Measurements from ENCODE around the gene GOSR2. TPM values are rescaled to one million over a fixed set of nuclear protein-coding genes. Genes with fewer than 3 reads are reported as not detected.

The GOSR2 gene
- total RNA-seq, 1 donor from 2014 or later = 62.4 TPM

- H3K36me3 Mint-ChIP-seq (ENCODE audit: unreplicated experiment) = no peaks in the 10 kb centered on the region
- H3K4me1 Mint-ChIP-seq (ENCODE audit: low read depth, unreplicated experiment) = peaks cover 2% of the 10 kb centered on the region
- H3K27ac Mint-ChIP-seq (ENCODE audit: unreplicated experiment) = no peak overlapping the region
These were observed 36.7 kb upstream of the GOSR2 start for GRCh38 chr17:46886310-46886663.

GRCh38 chr17:46887717-46888116, 35.2 kb upstream of the GOSR2 start:
- Mint-ChIP-seq H3K36me3 (ENCODE audit: unreplicated experiment) (no peaks in the 10 kb centered on the region), H3K4me3 (ENCODE audit: unreplicated experiment) (no peak overlapping the region), H3K27ac (ENCODE audit: unreplicated experiment) (no peak overlapping the region), H3K4me1 (ENCODE audit: low read depth, unreplicated experiment) (peaks cover 2% of the 10 kb centered on the region), H3K9me3 (ENCODE audit: unreplicated experiment) (peaks cover 4% of the 10 kb centered on the region), H3K27me3 (ENCODE audit: unreplicated experiment) (peaks cover 7% of the 10 kb centered on the region)
- TF ChIP-seq CTCF (IDR thresholded peaks at IDR 0.05; ENCODE audit: partially characterized antibody, unreplicated experiment) = no peak
- no peak for DNase-seq

More at GRCh38 chr17:46886310-46886663, 36.7 kb upstream of the GOSR2 start:
- no peak for DNase-seq
- Mint-ChIP-seq H3K9me3 (ENCODE audit: unreplicated experiment) (peaks cover 4% of the 10 kb centered on the region), H3K4me3 (ENCODE audit: unreplicated experiment) (no peak overlapping the region), H3K27me3 (ENCODE audit: unreplicated experiment) (peaks cover 6% of the 10 kb centered on the region)
- no peak for TF ChIP-seq CTCF (IDR thresholded peaks at IDR 0.05; ENCODE audit: partially characterized antibody, unreplicated experiment)

GRCh38 chr17:46888727-46889126, 34.2 kb upstream of the GOSR2 start:
- Mint-ChIP-seq H3K36me3 (ENCODE audit: unreplicated experiment) (no peaks in the 10 kb centered on the region), H3K9me3 (ENCODE audit: unreplicated experiment) (peaks cover 5% of the 10 kb centered on the region), H3K27me3 (ENCODE audit: unreplicated experiment) (peaks cover 7% of the 10 kb centered on the region), H3K4me3 (ENCODE audit: unreplicated experiment) (no peak overlapping the region), H3K4me1 (ENCODE audit: low read depth, unreplicated experiment) (peaks cover 2% of the 10 kb centered on the region), H3K27ac (ENCODE audit: unreplicated experiment) (no peak overlapping the region)
- no peak for DNase-seq
- no peak for TF ChIP-seq CTCF (IDR thresholded peaks at IDR 0.05; ENCODE audit: partially characterized antibody, unreplicated experiment)

GRCh38 chr17:46889519-46889918, 33.4 kb upstream of the GOSR2 start:
- Mint-ChIP-seq H3K9me3 (ENCODE audit: unreplicated experiment) (peaks cover 5% of the 10 kb centered on the region), H3K27me3 (ENCODE audit: unreplicated experiment) (peaks cover 7% of the 10 kb centered on the region), H3K4me3 (ENCODE audit: unreplicated experiment) (no peak overlapping the region), H3K36me3 (ENCODE audit: unreplicated experiment) (no peaks in the 10 kb centered on the region), H3K4me1 (ENCODE audit: low read depth, unreplicated experiment) (no peaks in the 10 kb centered on the region), H3K27ac (ENCODE audit: unreplicated experiment) (no peak overlapping the region)
- no peak for TF ChIP-seq CTCF (IDR thresholded peaks at IDR 0.05; ENCODE audit: partially characterized antibody, unreplicated experiment)
- DNase-seq = no peak

GRCh38 chr17:46889992-46890564, 32.9 kb upstream of the GOSR2 start:
- no peak overlapping the region for H3K4me3 Mint-ChIP-seq (ENCODE audit: unreplicated experiment)
- DNase-seq = no peak
- no peak overlapping the region for H3K27ac Mint-ChIP-seq (ENCODE audit: unreplicated experiment)
- peaks cover 3% of the 10 kb centered on the region for H3K9me3 Mint-ChIP-seq (ENCODE audit: unreplicated experiment)
- H3K4me1 Mint-ChIP-seq (ENCODE audit: low read depth, unreplicated experiment) = no peaks in the 10 kb centered on the region
- no peak for TF ChIP-seq CTCF (IDR thresholded peaks at IDR 0.05; ENCODE audit: partially characterized antibody, unreplicated experiment)
- peaks cover 7% of the 10 kb centered on the region for H3K27me3 Mint-ChIP-seq (ENCODE audit: unreplicated experiment)
- H3K36me3 Mint-ChIP-seq (ENCODE audit: unreplicated experiment) = no peaks in the 10 kb centered on the region

Data from glutamatergic neuron (in vitro differentiated cells).